Mesenchymal stem cell (in vitro differentiated cells and primary cell): ENCODE measurements around the gene KLF7.
A peak's percentile ranks its signal among the peaks of the same experiment; 100 is the strongest.

Experiments used
- DNase-seq: peaks from one replicate; pipeline ENCODE4 v3.0.0-alpha.2; 2013
- H2AFZ ChIP-seq: one replicate; pipeline ENCODE4 v1.6.1; 2013; ENCODE audit warnings: low read depth, mild to moderate bottlenecking, control low read depth, inconsistent platforms, low read length, moderate library complexity
- H2AK5ac ChIP-seq: 2 replicates; pipeline ENCODE4 v1.6.1; 2013; ENCODE audit warnings: low read length, moderate library complexity, mild to moderate bottlenecking, inconsistent platforms; ENCODE audit not compliant: severe bottlenecking
- H2BK120ac ChIP-seq: one replicate; pipeline ENCODE4 v1.6.1; 2013; ENCODE audit warnings: low read depth, mild to moderate bottlenecking, inconsistent platforms, low read length, moderate library complexity
- H2BK12ac ChIP-seq, 2 experiments: one replicate each; pipeline ENCODE4 v1.6.1; 2013; ENCODE audit warnings: inconsistent platforms in 2 of 2, low read length in 2 of 2, mild to moderate bottlenecking in 2 of 2, moderate library complexity in 2 of 2, control low read depth in 1 of 2
- H2BK15ac ChIP-seq: one replicate; pipeline ENCODE4 v1.6.1; 2013; ENCODE audit warnings: mild to moderate bottlenecking, low read depth, inconsistent platforms; ENCODE audit not compliant: poor library complexity, severe bottlenecking
- H2BK5ac ChIP-seq: 2 replicates; pipeline ENCODE4 v1.6.1; 2013; ENCODE audit warnings: low read depth, mild to moderate bottlenecking, low read length, control low read depth, inconsistent platforms; ENCODE audit not compliant: poor library complexity, severe bottlenecking
- H3K14ac ChIP-seq, 2 experiments: one replicate each; pipeline ENCODE4 v1.6.1; 2013; ENCODE audit warnings: inconsistent platforms in 2 of 2, low read length in 2 of 2, control low read depth in 1 of 2, mild to moderate bottlenecking in 1 of 2, moderate library complexity in 1 of 2
- H3K18ac ChIP-seq, 2 experiments: one replicate each; pipeline ENCODE4 v1.6.1; 2013; ENCODE audit warnings: inconsistent platforms in 2 of 2, low read length in 2 of 2, control low read depth in 1 of 2, low read depth in 1 of 2, mild to moderate bottlenecking in 1 of 2
- H3K23ac ChIP-seq, 2 experiments: one replicate each; pipeline ENCODE4 v1.6.1; 2013; ENCODE audit warnings: inconsistent platforms in 2 of 2, low read length in 2 of 2, mild to moderate bottlenecking in 2 of 2, moderate library complexity in 2 of 2, control low read depth in 1 of 2
- H3K27ac ChIP-seq: 2 replicates; pipeline ENCODE4 v1.5.1; 2013; ENCODE audit warnings: mild to moderate bottlenecking, moderate library complexity, low read length, control low read depth, inconsistent platforms; ENCODE audit not compliant: poor library complexity, severe bottlenecking
- H3K27me3 ChIP-seq, 2 experiments: 2 replicates each; pipeline versions ENCODE4 v1.6.1 to v1.7.0; 2013; ENCODE audit warnings: low read length in 2 of 2, mild to moderate bottlenecking in 2 of 2, moderate library complexity in 2 of 2, control low read depth in 1 of 2, inconsistent platforms in 1 of 2; ENCODE audit not compliant: control insufficient read depth in 1 of 2, insufficient read depth in 1 of 2
- H3K36me3 ChIP-seq, 2 experiments: 2 replicates each; pipeline versions ENCODE4 v1.6.1 to v1.7.0; 2013; ENCODE audit warnings: low read length in 2 of 2, control low read depth in 1 of 2, inconsistent platforms in 1 of 2, low read depth in 1 of 2, mild to moderate bottlenecking in 1 of 2; ENCODE audit not compliant: insufficient read depth in 2 of 2, control insufficient read depth in 1 of 2
- H3K4ac ChIP-seq, 2 experiments: one replicate each; pipeline ENCODE4 v1.6.1; 2013; ENCODE audit warnings: inconsistent platforms in 2 of 2, low read length in 2 of 2, mild to moderate bottlenecking in 2 of 2, moderate library complexity in 2 of 2, control low read depth in 1 of 2, low read depth in 1 of 2
- H3K4me1 ChIP-seq: 2 replicates; pipeline ENCODE4 v1.6.1; 2013; ENCODE audit warnings: low read depth, low read length, control low read depth; ENCODE audit not compliant: control insufficient read depth, insufficient read depth
- H3K4me2 ChIP-seq: 2 replicates; pipeline ENCODE4 v1.6.1; 2013; ENCODE audit warnings: low read length, mild to moderate bottlenecking, inconsistent platforms; ENCODE audit not compliant: poor library complexity, severe bottlenecking
- H3K4me3 ChIP-seq, 2 experiments: 2 replicates each; pipeline versions ENCODE4 v1.5.1 to v1.7.0; 2013; ENCODE audit warnings: low read length in 2 of 2, mild to moderate bottlenecking in 2 of 2, control low read depth in 1 of 2, low read depth in 1 of 2; ENCODE audit not compliant: insufficient read depth in 1 of 2
- H3K79me1 ChIP-seq: replicated peaks from 2 replicates; pipeline ENCODE4 v1.6.1; 2013; ENCODE audit warnings: mild to moderate bottlenecking, control low read depth, low read length, inconsistent platforms; ENCODE audit not compliant: poor library complexity, severe bottlenecking
- H3K9ac ChIP-seq: 2 replicates; pipeline ENCODE4 v1.7.0; 2013; ENCODE audit warnings: mild to moderate bottlenecking, low read length, moderate library complexity
- H3K9me3 ChIP-seq: 2 replicates; pipeline ENCODE4 v1.7.0; 2013; ENCODE audit warnings: mild to moderate bottlenecking, low read length; ENCODE audit not compliant: control insufficient read depth
- H4K8ac ChIP-seq: one replicate; pipeline ENCODE4 v1.6.1; 2013; ENCODE audit warnings: inconsistent platforms, mild to moderate bottlenecking, low read length, moderate library complexity
- H4K91ac ChIP-seq: one replicate; pipeline ENCODE4 v1.6.1; 2013; ENCODE audit warnings: mild to moderate bottlenecking, low read length, inconsistent platforms
- WGBS: methylation state at CpG from one replicate; pipeline ENCODE4 v1.1.7; 2013; ENCODE audit warnings: mixed read lengths; 5-methylcytosine and 5-hydroxymethylcytosine counted together

The KLF7 gene

DNA sequence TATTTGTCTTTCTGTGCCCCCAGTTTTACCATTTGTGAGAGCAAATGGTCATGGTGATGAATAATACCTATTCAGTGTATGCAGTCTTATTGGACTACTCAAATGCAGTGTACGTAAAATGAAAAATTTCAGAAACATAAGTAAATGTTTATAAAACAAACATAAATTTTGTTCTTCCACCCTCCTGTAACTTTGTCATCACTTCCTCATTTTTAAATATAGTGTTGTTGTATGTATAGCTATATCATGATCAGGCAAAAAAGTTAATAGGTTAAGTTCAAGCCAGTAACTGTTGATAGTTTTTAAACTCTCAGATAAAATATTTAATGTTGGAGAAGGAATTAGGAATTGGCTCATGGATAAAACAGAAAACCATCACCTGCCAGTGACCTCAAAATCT lies 93.2 kb downstream of the KLF7 start:
- Histone ChIP-seq H2BK15ac (no peak overlapping the region), H3K9me3 (no peaks in the 10 kb centered on the region), H2AK5ac (no peak overlapping the region), H3K27me3 (no peaks in the 10 kb centered on the region), H4K8ac (no peak overlapping the region), H3K4me3 (no peak overlapping the region), H3K36me3 (peaks cover 3 to 10% of the 10 kb centered on the region in 2 experiments), H3K14ac (no peak overlapping the region), H3K9ac (no peak overlapping the region), H3K4me2 (no peak overlapping the region), H2BK120ac (no peak overlapping the region), H3K27ac (no peak overlapping the region), H2BK12ac (no peak overlapping the region), H4K91ac (no peak overlapping the region), H3K79me1 (peaks cover 7% of the 10 kb centered on the region), H3K4me1 (peaks cover 2% of the 10 kb centered on the region), H3K4ac (no peak overlapping the region), H2AFZ (no peak overlapping the region), H2BK5ac (no peak overlapping the region), H3K23ac (no peak overlapping the region), H3K18ac (no peak overlapping the region)
- no peak for DNase-seq
- no CpG with 5 or more reads among the region's 1 CpG for WGBS

DNA sequence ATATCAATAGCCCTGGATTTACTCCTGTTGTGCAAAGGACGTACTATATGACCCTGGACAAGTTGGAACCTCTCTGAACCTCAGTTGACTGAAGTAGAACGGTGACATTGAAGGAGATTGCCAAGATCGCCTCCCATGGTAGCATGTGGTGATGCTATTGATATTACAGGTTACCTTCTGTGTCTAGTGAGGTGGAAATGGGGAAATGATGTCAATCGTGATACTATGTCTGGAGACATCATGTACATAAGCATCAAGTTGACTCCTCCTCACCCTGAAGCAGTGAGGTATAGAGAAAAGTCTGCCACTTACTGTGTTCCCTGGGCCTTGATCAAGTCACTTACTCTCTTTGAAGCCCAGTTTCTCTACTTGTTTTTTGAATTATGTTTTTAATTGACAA lies 93.9 kb downstream of the KLF7 start:
- DNase-seq, result no peak
- peaks cover 2% of the 10 kb centered on the region for H3K4me1 ChIP-seq
- peaks cover 2 to 3% of the 10 kb centered on the region in 2 experiments for H3K36me3 ChIP-seq
- no peak overlapping the region for H4K8ac ChIP-seq
- H3K9ac ChIP-seq, result no peak overlapping the region
- no peaks in the 10 kb centered on the region for H3K27me3 ChIP-seq
- no peak overlapping the region for H2BK120ac ChIP-seq
- H2AFZ ChIP-seq, result no peak overlapping the region
- H3K23ac ChIP-seq, result no peak overlapping the region
- WGBS, result 96% methylated on average over 4 of the region's 4 CpGs
- no peak overlapping the region for H2BK5ac ChIP-seq
- no peak overlapping the region for H3K27ac ChIP-seq
- no peak overlapping the region for H3K4me2 ChIP-seq
- H3K4ac ChIP-seq, result no peak overlapping the region
- H4K91ac ChIP-seq, result no peak overlapping the region
- H2BK12ac ChIP-seq, result no peak overlapping the region
- no peak overlapping the region for H3K18ac ChIP-seq
- H3K14ac ChIP-seq, result no peak overlapping the region
- peaks cover 6% of the 10 kb centered on the region for H3K79me1 ChIP-seq
- no peak overlapping the region for H2BK15ac ChIP-seq
- no peaks in the 10 kb centered on the region for H3K9me3 ChIP-seq
- no peak overlapping the region for H2AK5ac ChIP-seq
- H3K4me3 ChIP-seq, result no peak overlapping the region

DNA sequence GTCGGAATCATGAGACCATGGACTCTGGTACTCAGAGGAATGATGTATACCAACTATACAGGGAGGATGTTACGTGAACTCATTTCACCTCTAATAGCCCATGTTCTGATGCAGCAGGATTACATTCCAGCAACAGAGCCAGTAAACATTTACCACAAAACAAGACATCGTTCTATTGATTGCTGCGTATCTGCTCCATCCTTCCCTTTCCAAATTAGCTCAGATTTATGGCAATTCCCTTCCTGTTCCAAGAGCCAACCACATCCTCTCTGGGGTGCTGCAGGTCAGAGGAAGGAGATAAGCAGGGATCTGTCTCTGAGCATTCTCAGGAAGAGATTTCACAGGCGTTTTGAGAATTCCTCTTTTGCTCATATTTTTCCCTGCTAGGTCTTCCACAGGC lies 98.3 kb downstream of the KLF7 start:
- no peak overlapping the region for H2BK5ac ChIP-seq
- DNase-seq, result peak; percentile 84
- H2AK5ac ChIP-seq, result no peak overlapping the region
- no peaks in the 10 kb centered on the region for H3K27me3 ChIP-seq
- H3K4ac ChIP-seq, result no peak overlapping the region
- WGBS, result 10% methylated on average over 5 of the region's 5 CpGs
- no peak overlapping the region for H3K27ac ChIP-seq
- no peak overlapping the region for H3K18ac ChIP-seq
- no peak overlapping the region for H3K4me2 ChIP-seq
- no peak overlapping the region for H3K23ac ChIP-seq
- no peak overlapping the region for H2AFZ ChIP-seq
- H3K4me3 ChIP-seq, result no peak overlapping the region
- H4K91ac ChIP-seq, result no peak overlapping the region
- H3K9me3 ChIP-seq, result no peaks in the 10 kb centered on the region
- H3K36me3 ChIP-seq, result no peaks in the 10 kb centered on the region
- no peak overlapping the region for H2BK120ac ChIP-seq
- no peak overlapping the region for H3K9ac ChIP-seq
- H2BK12ac ChIP-seq, result no peak overlapping the region
- H3K4me1 ChIP-seq, result no peaks in the 10 kb centered on the region
- no peaks in the 10 kb centered on the region for H3K79me1 ChIP-seq
- H2BK15ac ChIP-seq, result no peak overlapping the region
- no peak overlapping the region for H3K14ac ChIP-seq
- H4K8ac ChIP-seq, result no peak overlapping the region

DNA sequence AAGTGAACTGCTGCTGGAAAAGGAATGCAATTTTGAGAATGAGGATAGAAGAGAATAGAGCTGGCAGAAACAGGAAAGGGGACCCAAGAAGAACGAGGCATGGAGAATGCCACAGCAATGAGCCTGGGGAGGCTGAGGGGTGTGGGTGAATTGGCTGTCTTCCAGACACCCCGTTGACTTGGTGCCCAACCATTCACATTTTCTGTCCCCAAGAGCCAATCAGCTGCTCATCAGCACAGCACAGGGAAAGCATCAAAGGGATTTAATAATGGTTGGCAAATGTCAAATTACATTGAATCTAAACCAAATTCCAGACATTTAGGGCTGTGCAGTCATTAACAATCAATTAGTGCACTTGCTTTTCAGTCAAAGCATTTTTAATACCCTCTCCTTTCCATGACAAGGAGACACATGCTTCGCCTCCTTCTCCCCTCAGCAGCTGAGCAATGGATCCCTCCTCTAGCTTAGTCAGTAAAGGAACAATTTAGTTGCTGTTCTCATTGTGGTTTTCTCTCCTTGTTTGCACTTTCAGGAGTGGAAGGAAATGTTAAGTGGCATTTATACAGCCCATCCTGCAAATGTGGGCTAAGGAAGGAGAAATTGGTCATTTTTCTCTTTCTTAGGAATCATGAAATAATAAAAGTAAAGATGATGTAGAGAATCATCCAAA lies 98.8 kb downstream of the KLF7 start:
- Histone ChIP-seq H3K4me2 (no peak overlapping the region), H2AK5ac (no peak overlapping the region), H3K23ac (no peak overlapping the region), H3K9ac (no peak overlapping the region), H2BK15ac (no peak overlapping the region), H4K91ac (peak overlapping the region; percentile 53), H3K79me1 (no peaks in the 10 kb centered on the region), H3K27me3 (no peaks in the 10 kb centered on the region), H3K14ac (no peak overlapping the region), H2BK120ac (peak overlapping the region; percentile 1), H3K9me3 (no peaks in the 10 kb centered on the region), H4K8ac (peak overlapping the region; percentile 49), H2BK5ac (no peak overlapping the region), H3K4ac (peak overlapping the region; percentile 45 to 76), H3K4me3 (no peak overlapping the region), H3K18ac (peak overlapping the region; percentile 58 to 85), H2BK12ac (peak overlapping the region; percentile 0 to 90), H3K27ac (no peak overlapping the region), H2AFZ (no peak overlapping the region), H3K4me1 (no peaks in the 10 kb centered on the region), H3K36me3 (no peaks in the 10 kb centered on the region)
- 22% methylated on average over 1 of the region's 3 CpGs for WGBS
- peak; percentile 77 for DNase-seq
